PFSK-1 (cell line): ENCODE measurements around the gene PLXND1.

Experiments
- FOXP2 ChIP-seq: optimal IDR thresholded peaks from 2 replicates; pipeline ENCODE3; 2011; ENCODE audit warnings: borderline replicate concordance, control low read depth, inconsistent platforms; ENCODE audit not compliant: insufficient read depth; ENCODE audit errors: extremely low read length, extremely low read depth
- POLR2AphosphoS5 ChIP-seq: IDR thresholded peaks from 2 replicates; pipeline ENCODE4 v1.6.1; 2012; ENCODE audit warnings: low read depth, mild to moderate bottlenecking, control low read depth, low read length, moderate library complexity
- REST ChIP-seq, 2 experiments: IDR thresholded peaks; 2 replicates each; pipeline versions ENCODE4 v1.6.1 to v1.8.0; 2011 to 2012; ENCODE audit warnings: low read depth in 2 of 2, low read length in 2 of 2, control low read depth in 1 of 2, inconsistent platforms in 1 of 2, mild to moderate bottlenecking in 1 of 2, moderate library complexity in 1 of 2; ENCODE audit not compliant: insufficient read depth in 1 of 2
- SIN3A ChIP-seq: IDR thresholded peaks from 2 replicates; pipeline ENCODE4 v1.6.1; 2012; ENCODE audit warnings: mild to moderate bottlenecking, low read length, moderate library complexity, borderline replicate concordance; ENCODE audit not compliant: insufficient read depth
- TAF1 ChIP-seq: IDR thresholded peaks from 2 replicates; pipeline ENCODE4 v1.6.1; 2012; ENCODE audit warnings: low read length, control low read depth, borderline replicate concordance; ENCODE audit not compliant: insufficient read depth

PLXND1 gene

GRCh38 chr3:129632556-129632955 lies 26.1 kb upstream of the PLXND1 start:
- TF ChIP-seq TAF1, result no peak
- no peak for TF ChIP-seq SIN3A
- no peak for TF ChIP-seq REST (IDR thresholded peaks at IDR 0.05; ENCODE audit: insufficient read depth in 1 of 2, low read depth in 2 of 2, low read length in 2 of 2)
- TF ChIP-seq POLR2AphosphoS5, result no peak
- TF ChIP-seq FOXP2, result no peak

GRCh38 chr3:129632056-129632455 lies 25.6 kb upstream of the PLXND1 start:
- TF ChIP-seq FOXP2 (no peak), TAF1 (no peak), SIN3A (no peak), REST (IDR thresholded peaks at IDR 0.05; ENCODE audit: insufficient read depth in 1 of 2, low read depth in 2 of 2, low read length in 2 of 2) (no peak), POLR2AphosphoS5 (no peak)

GRCh38 chr3:129629011-129629410 lies 22.5 kb upstream of the PLXND1 start:
- TF ChIP-seq TAF1 (no peak), SIN3A (no peak), FOXP2 (no peak), REST (IDR thresholded peaks at IDR 0.05; ENCODE audit: insufficient read depth in 1 of 2, low read depth in 2 of 2, low read length in 2 of 2) (no peak), POLR2AphosphoS5 (no peak)

GRCh38 chr3:129628169-129628522 lies 21.7 kb upstream of the PLXND1 start:
- TF ChIP-seq REST (IDR thresholded peaks at IDR 0.05; ENCODE audit: insufficient read depth in 1 of 2, low read depth in 2 of 2, low read length in 2 of 2), result no peak
- TF ChIP-seq FOXP2, result no peak
- TF ChIP-seq TAF1, result no peak
- no peak for TF ChIP-seq SIN3A
- no peak for TF ChIP-seq POLR2AphosphoS5

GRCh38 chr3:129627350-129628168 lies 21.1 kb upstream of the PLXND1 start:
- TF ChIP-seq POLR2AphosphoS5, result peak; percentile 35; the same call in 1 of the 2 replicates
- no peak for TF ChIP-seq SIN3A
